H9 (cell line): ENCODE measurements around the gene P3H2. TPM values are rescaled to one million over a fixed set of nuclear protein-coding genes. Genes with fewer than 3 reads are reported as not detected.

Experiments
- DNase-seq: peaks from one replicate; pipeline ENCODE4 v3.0.0-alpha.2; 2017
- H2AFZ ChIP-seq: one replicate; pipeline ENCODE4 v1.6.1; 2013; ENCODE audit warnings: mild to moderate bottlenecking, low read length, control low read depth, moderate library complexity
- H2AK5ac ChIP-seq: 2 replicates; pipeline ENCODE4 v1.6.1; 2013; ENCODE audit warnings: low read length, control low read depth, mixed read lengths; ENCODE audit not compliant: insufficient read length
- H2BK120ac ChIP-seq: one replicate; pipeline ENCODE4 v1.6.1; 2013; ENCODE audit warnings: low read depth, mild to moderate bottlenecking, low read length, control low read depth, inconsistent platforms; ENCODE audit not compliant: poor library complexity, severe bottlenecking
- H2BK12ac ChIP-seq: 2 replicates; pipeline ENCODE4 v1.6.1; 2013; ENCODE audit warnings: low read length, control low read depth, mixed read lengths, low read depth; ENCODE audit not compliant: insufficient read length
- H2BK15ac ChIP-seq: 2 replicates; pipeline ENCODE4 v1.6.1; 2013; ENCODE audit warnings: low read depth, low read length, control low read depth
- H2BK20ac ChIP-seq: one replicate; pipeline ENCODE4 v1.6.1; 2013; ENCODE audit warnings: low read depth, mild to moderate bottlenecking, low read length, control low read depth, inconsistent platforms; ENCODE audit not compliant: poor library complexity, severe bottlenecking
- H2BK5ac ChIP-seq: 2 replicates; pipeline ENCODE4 v1.6.1; 2013; ENCODE audit warnings: low read length, control low read depth, mixed read lengths; ENCODE audit not compliant: insufficient read length
- H3K14ac ChIP-seq: 2 replicates; pipeline ENCODE4 v1.6.1; 2013; ENCODE audit warnings: low read length, control low read depth; ENCODE audit not compliant: insufficient read depth
- H3K18ac ChIP-seq: 2 replicates; pipeline ENCODE4 v1.6.1; 2013; ENCODE audit warnings: low read depth, mild to moderate bottlenecking, mixed read lengths, low read length, control low read depth; ENCODE audit not compliant: insufficient read length
- H3K23ac ChIP-seq: 2 replicates; pipeline ENCODE4 v1.6.1; 2013; ENCODE audit warnings: low read length, control low read depth, mixed read lengths, low read depth; ENCODE audit not compliant: insufficient read length
- H3K23me2 ChIP-seq: 2 replicates; pipeline ENCODE4 v1.6.1; 2013; ENCODE audit warnings: low read depth, mild to moderate bottlenecking, mixed read lengths, low read length, control low read depth; ENCODE audit not compliant: insufficient read length, poor library complexity, severe bottlenecking
- H3K27ac ChIP-seq: 2 replicates; pipeline ENCODE4 v1.5.1; 2013; ENCODE audit warnings: low read length, control low read depth, mixed read lengths, low read depth; ENCODE audit not compliant: insufficient read length
- H3K27me3 ChIP-seq: 2 replicates; pipeline ENCODE4 v1.6.1; 2013; ENCODE audit warnings: low read length, control low read depth, inconsistent platforms; ENCODE audit not compliant: insufficient read depth
- H3K4ac ChIP-seq: 2 replicates; pipeline ENCODE4 v1.6.1; 2013; ENCODE audit warnings: low read depth, mild to moderate bottlenecking, control low read depth, inconsistent platforms, low read length, moderate library complexity
- H3K4me1 ChIP-seq: 2 replicates; pipeline ENCODE4 v1.6.1; 2013; ENCODE audit warnings: low read length, control low read depth, inconsistent platforms; ENCODE audit not compliant: insufficient read depth
- H3K4me2 ChIP-seq: 2 replicates; pipeline ENCODE4 v1.6.1; 2013; ENCODE audit warnings: low read length, control low read depth, mixed read lengths; ENCODE audit not compliant: insufficient read length, insufficient read depth
- H3K56ac ChIP-seq: 2 replicates; pipeline ENCODE4 v1.6.1; 2013; ENCODE audit warnings: low read depth, mild to moderate bottlenecking, mixed read lengths, low read length, control low read depth; ENCODE audit not compliant: insufficient read length
- H3K79me1 ChIP-seq: 2 replicates; pipeline ENCODE4 v1.6.1; 2013; ENCODE audit warnings: low read depth, mild to moderate bottlenecking, moderate library complexity, low read length, control low read depth, inconsistent platforms; ENCODE audit not compliant: insufficient read depth, poor library complexity, severe bottlenecking
- H3K79me2 ChIP-seq: 2 replicates; pipeline ENCODE4 v1.6.1; 2013; ENCODE audit warnings: low read length, control low read depth, inconsistent platforms; ENCODE audit not compliant: insufficient read depth
- H3K9ac ChIP-seq: 2 replicates; pipeline ENCODE4 v1.6.1; 2013; ENCODE audit warnings: low read length, control low read depth, mixed read lengths; ENCODE audit not compliant: insufficient read length; ENCODE audit errors: extremely low read depth
- H3K9me3 ChIP-seq: one replicate; pipeline ENCODE4 v1.6.1; 2013; ENCODE audit warnings: low read depth, low read length, inconsistent platforms; ENCODE audit not compliant: control insufficient read depth
- H3T11ph ChIP-seq: one replicate; pipeline ENCODE4 v1.6.1; 2013; ENCODE audit warnings: mild to moderate bottlenecking, low read length, control low read depth, inconsistent platforms
- H4K20me1 ChIP-seq: one replicate; pipeline ENCODE4 v1.6.1; 2013; ENCODE audit not compliant: control insufficient read depth, insufficient read length, insufficient read depth
- H4K5ac ChIP-seq: 2 replicates; pipeline ENCODE4 v1.6.1; 2013; ENCODE audit warnings: low read depth, mild to moderate bottlenecking, mixed read lengths, low read length, control low read depth; ENCODE audit not compliant: insufficient read length
- H4K8ac ChIP-seq: replicated peaks from 2 replicates; pipeline ENCODE4 v1.6.1; 2013; ENCODE audit warnings: low read length, control low read depth, mixed read lengths, low read depth; ENCODE audit not compliant: insufficient read length
- H4K91ac ChIP-seq: 2 replicates; pipeline ENCODE4 v1.6.1; 2013; ENCODE audit warnings: low read depth, mild to moderate bottlenecking, moderate library complexity, mixed read lengths, low read length, control low read depth; ENCODE audit not compliant: insufficient read length
- H3K27ac Mint-ChIP-seq, 3 experiments: 2 replicates in 2 of 3; 3 replicates in 1 of 3; pipeline ENCODE4 v1.8.0; 2020 to 2021; ENCODE audit warnings: mixed read lengths in 3 of 3, mild to moderate bottlenecking in 1 of 3, moderate library complexity in 1 of 3
- H3K27me3 Mint-ChIP-seq: 2 replicates; pipeline ENCODE4 v1.8.0; 2021; ENCODE audit warnings: low read depth, mild to moderate bottlenecking, moderate library complexity, mixed read lengths
- H3K36me3 Mint-ChIP-seq, 3 experiments: 2 replicates in 2 of 3; 3 replicates in 1 of 3; pipeline ENCODE4 v1.8.0; 2020 to 2021; ENCODE audit warnings: low read depth in 3 of 3, mixed read lengths in 3 of 3; ENCODE audit not compliant: insufficient read depth in 1 of 3
- H3K4me1 Mint-ChIP-seq, 2 experiments: 2 replicates each; pipeline ENCODE4 v1.8.0; 2020; ENCODE audit warnings: mixed read lengths in 2 of 2
- H3K4me3 Mint-ChIP-seq, 2 experiments: 2 replicates in 1 of 2; 3 replicates in 1 of 2; pipeline ENCODE4 v1.8.0; 2020 to 2021; ENCODE audit warnings: mild to moderate bottlenecking in 2 of 2, mixed read lengths in 2 of 2, moderate library complexity in 1 of 2
- H3K9me3 Mint-ChIP-seq, 2 experiments: 2 replicates in 1 of 2; 3 replicates in 1 of 2; pipeline ENCODE4 v1.8.0; 2020; ENCODE audit warnings: mild to moderate bottlenecking in 2 of 2, mixed read lengths in 2 of 2, moderate library complexity in 1 of 2
- WGBS: extraction: QIAGEN DNeasy Blood & Tissue Kit; methylation state at CpG from one replicate; pipeline ENCODE4 v1.1.7; 2013; ENCODE audit warnings: missing lambda C conversion rate, low lambda C conversion rate, mixed read lengths; ENCODE audit not compliant: insufficient read length; ENCODE audit errors: extremely low coverage; 5-methylcytosine and 5-hydroxymethylcytosine counted together
- total RNA-seq: library from RNA; stranded (reverse); gene quantifications from 2 replicates; pipeline ENCODE4 v1.2.1, GENCODE V29; 2021
- TF ChIP-seq, protein P1 (sequence below): fragments of 200-600 bp; sonication (generic); conservative IDR thresholded peaks from 3 replicates; pipeline ENCODE4 v1.8.0; 2021; ENCODE audit warnings: antibody characterized with exemption, mild to moderate bottlenecking

P3H2 gene
- total RNA-seq, 1 experiment from 2014 or later, result 41.5 TPM

DNA sequence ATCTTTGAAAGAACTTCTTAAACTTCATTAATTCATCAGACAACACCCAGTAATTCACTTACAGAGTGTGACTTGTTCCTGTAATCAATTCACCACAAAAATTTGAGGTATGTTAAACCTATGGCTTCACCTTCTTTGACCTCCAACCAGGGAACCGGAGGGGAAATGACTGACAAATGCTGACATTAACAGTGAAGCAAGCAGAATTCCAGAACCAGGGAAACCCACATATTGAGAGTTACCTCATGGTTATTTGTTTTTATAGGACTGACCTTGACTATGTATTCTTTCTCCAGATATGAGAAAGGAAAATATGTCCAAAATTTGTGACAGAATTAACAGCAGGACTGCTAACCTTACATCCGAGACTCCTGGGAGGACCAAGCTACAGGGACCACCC lies 2.7 kb downstream of the P3H2 start:
- Histone ChIP-seq H3T11ph (no peak overlapping the region), H3K4me1 (peaks cover 5% of the 10 kb centered on the region), H3K9me3 (no peaks in the 10 kb centered on the region), H2AK5ac (no peak overlapping the region), H3K23me2 (peaks cover 5% of the 10 kb centered on the region), H3K79me1 (no peaks in the 10 kb centered on the region), H4K5ac (no peak overlapping the region), H4K20me1 (no peaks in the 10 kb centered on the region), H2BK20ac (no peak overlapping the region), H3K9ac (no peak overlapping the region), H2BK5ac (no peak overlapping the region), H3K79me2 (no peaks in the 10 kb centered on the region), H2AFZ (no peak overlapping the region), H3K4ac (no peak overlapping the region), H2BK120ac (no peak overlapping the region), H2BK12ac (no peak overlapping the region), H3K27me3 (no peaks in the 10 kb centered on the region; the same call in 1 of the 2 replicates), H3K18ac (no peak overlapping the region), H4K8ac (no peak overlapping the region), H3K14ac (no peak overlapping the region), H3K56ac (no peak overlapping the region), H2BK15ac (no peak overlapping the region), H3K23ac (no peak overlapping the region), H3K4me2 (peak overlapping the region; percentile 8), H4K91ac (no peak overlapping the region), H3K27ac (no peak overlapping the region)
- peaks cover 51 to 52% of the 10 kb centered on the region in 2 experiments for H3K4me1 Mint-ChIP-seq
- no peak for DNase-seq
- WGBS, result no CpG with 5 or more reads among the region's 2 CpGs
- TF ChIP-seq, protein P1, sequence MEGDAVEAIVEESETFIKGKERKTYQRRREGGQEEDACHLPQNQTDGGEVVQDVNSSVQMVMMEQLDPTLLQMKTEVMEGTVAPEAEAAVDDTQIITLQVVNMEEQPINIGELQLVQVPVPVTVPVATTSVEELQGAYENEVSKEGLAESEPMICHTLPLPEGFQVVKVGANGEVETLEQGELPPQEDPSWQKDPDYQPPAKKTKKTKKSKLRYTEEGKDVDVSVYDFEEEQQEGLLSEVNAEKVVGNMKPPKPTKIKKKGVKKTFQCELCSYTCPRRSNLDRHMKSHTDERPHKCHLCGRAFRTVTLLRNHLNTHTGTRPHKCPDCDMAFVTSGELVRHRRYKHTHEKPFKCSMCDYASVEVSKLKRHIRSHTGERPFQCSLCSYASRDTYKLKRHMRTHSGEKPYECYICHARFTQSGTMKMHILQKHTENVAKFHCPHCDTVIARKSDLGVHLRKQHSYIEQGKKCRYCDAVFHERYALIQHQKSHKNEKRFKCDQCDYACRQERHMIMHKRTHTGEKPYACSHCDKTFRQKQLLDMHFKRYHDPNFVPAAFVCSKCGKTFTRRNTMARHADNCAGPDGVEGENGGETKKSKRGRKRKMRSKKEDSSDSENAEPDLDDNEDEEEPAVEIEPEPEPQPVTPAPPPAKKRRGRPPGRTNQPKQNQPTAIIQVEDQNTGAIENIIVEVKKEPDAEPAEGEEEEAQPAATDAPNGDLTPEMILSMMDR, result no peak
- peaks cover 28% of the 10 kb centered on the region for H3K27me3 Mint-ChIP-seq
- no peak overlapping the region for H3K27ac Mint-ChIP-seq
- peaks cover 0 to 15% (median 8%) of the 10 kb centered on the region in 3 experiments; a peak in 4 of 7 replicates for H3K36me3 Mint-ChIP-seq
- H3K4me3 Mint-ChIP-seq, result peak overlapping the region in 1 of 2 experiments; percentile 75; a peak in 1 of 5 replicates
- H3K9me3 Mint-ChIP-seq, result 0 out of 5 replicates have a peak, but pooled peaks cover 0 to 3% of the 10 kb centered on the region in 2 experiments
